GM20431 (cell line): ENCODE data around the gene GUCY2D.
"Not testable (repeated sequence)": the region's sequence is repeated elsewhere in the genome, so short reads cannot be mapped to it uniquely, and the experiment has no call there.

Experiments
- in situ Hi-C: fragments of 300-500 bp; cut with MseI, MboI; formaldehyde crosslinking; loops from one replicate; pipeline ENCODE4 v1.15.0; 2020; ENCODE audit warnings: low sequenced_read_pairs; ENCODE audit not compliant: unreplicated experiment

Gene GUCY2D

GRCh38 chr17:8015236-8015956, 13.0 kb downstream of the GUCY2D start:
- in situ Hi-C loops: no loop called here

GRCh38 chr17:8015957-8016631, 13.7 kb downstream of the GUCY2D start:
- in situ Hi-C loops: no loop called here

GRCh38 chr17:8016632-8017424, 14.4 kb downstream of the GUCY2D start:
- in situ Hi-C loops: no loop called here

GRCh38 chr17:8018436-8018835, 16.0 kb downstream of the GUCY2D start:
- in situ Hi-C loops: no loop called here

- in situ Hi-C loops: no loop called here
Observed at GRCh38 chr17:8019166-8019565, 16.8 kb downstream of the GUCY2D start.

- in situ Hi-C loops: no loop called here
Observed at GRCh38 chr17:8019665-8020650, 17.5 kb downstream of the GUCY2D start.

GRCh38 chr17:8020776-8021564, 18.6 kb downstream of the GUCY2D start:
- in situ Hi-C loops: no loop called here

- in situ Hi-C loops: no loop called here
Observed at GRCh38 chr17:8021565-8022359, 19.3 kb downstream of the GUCY2D start.

GRCh38 chr17:8022360-8023003, 20.1 kb downstream of the GUCY2D start:
- in situ Hi-C loops: no loop called here

GRCh38 chr17:8024161-8024560, 21.7 kb downstream of the GUCY2D start:
- in situ Hi-C loops: not testable (repeated sequence)

GRCh38 chr17:8025176-8025911, 22.9 kb downstream of the GUCY2D start:
- in situ Hi-C loops: no loop called here

- in situ Hi-C loops: no loop called here
Observed at GRCh38 chr17:8029121-8029520, 26.7 kb downstream of the GUCY2D start.

GRCh38 chr17:8031261-8031661, 28.8 kb downstream of the GUCY2D start:
- in situ Hi-C loops: no loop called here

- in situ Hi-C loops: no loop called here
Observed at GRCh38 chr17:8031950-8032349, 29.5 kb downstream of the GUCY2D start.

GRCh38 chr17:8032442-8032841, 30.0 kb downstream of the GUCY2D start:
- in situ Hi-C loops: no loop called here

GRCh38 chr17:8038954-8039610, 36.7 kb downstream of the GUCY2D start, which contains the start of gene ALOX15B:
TSS of gene ALOX15B (plus strand) at chr17:8039059. CDS start at chr17:8039156, 97 bp downstream.
- in situ Hi-C loops: no loop called here
